KMS-11 (cell line): Measurements from ENCODE around the gene DST.

ENCODE experiments used
- H2AFZ ChIP-seq: fragments of 200-600 bp; sonication (generic); 2 replicates; pipeline ENCODE4 v1.6.1; 2016; ENCODE audit warnings: antibody characterized with exemption, mixed run types, low read depth
- H3K27ac ChIP-seq: fragments of 200-600 bp; sonication (generic); 2 replicates; pipeline ENCODE4 v1.6.1; 2016; ENCODE audit warnings: mild to moderate bottlenecking, mixed run types
- H3K27me3 ChIP-seq: fragments of 200-600 bp; sonication (generic); 2 replicates; pipeline ENCODE4 v1.6.1; 2017; ENCODE audit warnings: mild to moderate bottlenecking, low read depth, mixed run types, moderate library complexity; ENCODE audit not compliant: insufficient read depth
- H3K36me3 ChIP-seq: fragments of 200-600 bp; sonication (generic); 2 replicates; pipeline ENCODE4 v1.6.1; 2017; ENCODE audit warnings: mild to moderate bottlenecking, mixed run types; ENCODE audit not compliant: insufficient read depth
- H3K4me1 ChIP-seq: fragments of 200-600 bp; sonication (generic); 2 replicates; pipeline ENCODE4 v1.6.1; 2016; ENCODE audit warnings: mild to moderate bottlenecking, low read depth, mixed run types; ENCODE audit not compliant: poor library complexity, severe bottlenecking
- H3K4me2 ChIP-seq: fragments of 200-600 bp; sonication (generic); 2 replicates; pipeline ENCODE4 v1.7.0; 2016; ENCODE audit warnings: mild to moderate bottlenecking, mixed run types
- H3K4me3 ChIP-seq: fragments of 200-600 bp; sonication (generic); IDR thresholded peaks from 2 replicates; pipeline ENCODE4 v1.6.1; 2017; ENCODE audit warnings: low read depth, low read length, mixed read lengths; ENCODE audit not compliant: insufficient read depth
- H3K79me2 ChIP-seq: fragments of 200-600 bp; sonication (generic); 2 replicates; pipeline ENCODE4 v1.6.1; 2016; ENCODE audit warnings: low read depth, mixed run types; ENCODE audit not compliant: insufficient read depth
- H3K9ac ChIP-seq: fragments of 200-600 bp; sonication (generic); 2 replicates; pipeline ENCODE4 v1.6.1; 2016; ENCODE audit warnings: mild to moderate bottlenecking, mixed run types
- H4K20me1 ChIP-seq: fragments of 200-600 bp; sonication (generic); 2 replicates; pipeline ENCODE4 v1.6.1; 2016; ENCODE audit warnings: mild to moderate bottlenecking, mixed run types; ENCODE audit not compliant: insufficient read depth
- TF ChIP-seq, protein P1 (sequence below): fragments of 200-600 bp; sonication (generic); conservative IDR thresholded peaks from 2 replicates; pipeline ENCODE4 v1.6.1; 2017; ENCODE audit warnings: low read depth, mild to moderate bottlenecking, antibody characterized with exemption, low read length, moderate library complexity, mixed read lengths

DST gene

DNA sequence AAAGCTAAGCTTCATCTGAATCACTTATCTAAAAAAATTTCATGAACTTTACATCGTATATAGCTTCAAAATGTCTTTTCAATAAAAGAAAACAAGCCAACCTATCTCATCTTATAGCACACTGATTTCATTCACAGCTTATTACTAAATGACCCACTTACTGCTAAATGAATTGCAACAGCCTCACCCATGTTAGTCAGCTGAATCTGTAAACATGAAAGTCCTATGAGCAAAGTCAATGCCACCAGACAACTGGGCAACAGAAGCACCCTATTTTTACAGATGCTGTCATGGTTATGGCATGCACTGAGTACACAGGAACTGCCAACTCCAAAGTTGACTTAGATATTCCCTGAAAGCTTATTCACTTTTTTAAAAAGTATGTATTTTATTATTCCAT lies 41.2 kb upstream of the DST start:
- Histone ChIP-seq H2AFZ (no peak overlapping the region), H3K4me1 (peaks cover 10% of the 10 kb centered on the region), H4K20me1 (peaks cover 19% of the 10 kb centered on the region), H3K9ac (no peak overlapping the region), H3K27ac (no peak overlapping the region), H3K36me3 (no peaks in the 10 kb centered on the region), H3K4me2 (no peak overlapping the region), H3K27me3 (no peaks in the 10 kb centered on the region), H3K79me2 (peaks cover 51% of the 10 kb centered on the region), H3K4me3 (no peak overlapping the region)
- TF ChIP-seq, protein P1, sequence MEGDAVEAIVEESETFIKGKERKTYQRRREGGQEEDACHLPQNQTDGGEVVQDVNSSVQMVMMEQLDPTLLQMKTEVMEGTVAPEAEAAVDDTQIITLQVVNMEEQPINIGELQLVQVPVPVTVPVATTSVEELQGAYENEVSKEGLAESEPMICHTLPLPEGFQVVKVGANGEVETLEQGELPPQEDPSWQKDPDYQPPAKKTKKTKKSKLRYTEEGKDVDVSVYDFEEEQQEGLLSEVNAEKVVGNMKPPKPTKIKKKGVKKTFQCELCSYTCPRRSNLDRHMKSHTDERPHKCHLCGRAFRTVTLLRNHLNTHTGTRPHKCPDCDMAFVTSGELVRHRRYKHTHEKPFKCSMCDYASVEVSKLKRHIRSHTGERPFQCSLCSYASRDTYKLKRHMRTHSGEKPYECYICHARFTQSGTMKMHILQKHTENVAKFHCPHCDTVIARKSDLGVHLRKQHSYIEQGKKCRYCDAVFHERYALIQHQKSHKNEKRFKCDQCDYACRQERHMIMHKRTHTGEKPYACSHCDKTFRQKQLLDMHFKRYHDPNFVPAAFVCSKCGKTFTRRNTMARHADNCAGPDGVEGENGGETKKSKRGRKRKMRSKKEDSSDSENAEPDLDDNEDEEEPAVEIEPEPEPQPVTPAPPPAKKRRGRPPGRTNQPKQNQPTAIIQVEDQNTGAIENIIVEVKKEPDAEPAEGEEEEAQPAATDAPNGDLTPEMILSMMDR, result no peak

DNA sequence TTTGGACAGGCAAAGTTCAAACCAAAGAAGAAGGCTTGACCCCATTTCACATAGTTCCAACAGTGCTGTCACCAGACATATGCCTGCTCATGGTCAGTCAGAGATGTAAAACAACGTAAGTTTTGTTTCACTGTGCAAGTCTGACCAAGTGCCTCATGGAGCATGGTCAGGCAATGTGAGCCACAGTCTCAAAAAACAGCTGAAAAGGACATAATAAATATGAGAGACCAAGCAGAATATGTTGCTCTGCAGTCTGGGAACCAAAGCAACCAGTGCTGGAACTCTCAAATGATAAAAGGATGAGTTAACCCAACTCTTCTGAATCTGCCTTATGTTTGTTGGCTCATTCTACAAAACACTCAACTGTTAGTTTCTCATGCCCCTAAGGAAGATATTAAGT lies 39.9 kb upstream of the DST start:
- H3K4me1 ChIP-seq, result no peaks in the 10 kb centered on the region
- TF ChIP-seq, protein P1, result no peak
- H3K9ac ChIP-seq, result no peak overlapping the region
- no peak overlapping the region for H3K4me3 ChIP-seq
- peaks cover 19% of the 10 kb centered on the region for H4K20me1 ChIP-seq
- H3K4me2 ChIP-seq, result no peak overlapping the region
- no peaks in the 10 kb centered on the region for H3K27me3 ChIP-seq
- H3K36me3 ChIP-seq, result no peaks in the 10 kb centered on the region
- peaks cover 47% of the 10 kb centered on the region for H3K79me2 ChIP-seq
- H3K27ac ChIP-seq, result no peak overlapping the region
- H2AFZ ChIP-seq, result no peak overlapping the region

DNA sequence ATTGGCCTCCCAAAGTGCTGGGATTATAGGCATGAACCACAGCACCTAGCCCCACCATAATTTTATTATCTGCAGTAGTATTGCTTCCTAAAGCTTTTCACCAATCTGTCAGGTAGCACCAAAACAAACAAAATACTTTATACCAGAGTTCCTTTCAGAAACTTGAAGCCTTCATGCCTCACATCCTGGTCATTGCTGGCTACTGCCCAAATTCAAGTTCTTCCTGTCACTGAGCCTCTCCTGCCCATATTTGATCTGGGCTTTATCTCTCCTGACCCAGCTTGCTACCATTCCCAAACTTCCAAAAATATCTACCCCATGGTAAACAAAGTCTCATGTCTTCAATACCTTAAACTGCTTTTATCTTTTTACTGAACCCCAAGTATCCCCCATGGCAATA lies 34.9 kb upstream of the DST start:
- no peak overlapping the region for H3K27ac ChIP-seq
- H3K9ac ChIP-seq, result no peak overlapping the region
- H3K36me3 ChIP-seq, result no peaks in the 10 kb centered on the region
- no peak overlapping the region for H2AFZ ChIP-seq
- TF ChIP-seq, protein P1, result no peak
- H3K4me2 ChIP-seq, result no peak overlapping the region
- H3K79me2 ChIP-seq, result peaks cover 68% of the 10 kb centered on the region
- H3K4me3 ChIP-seq, result no peak overlapping the region
- peaks cover 18% of the 10 kb centered on the region; the same call in 1 of the 2 replicates for H4K20me1 ChIP-seq
- H3K27me3 ChIP-seq, result no peaks in the 10 kb centered on the region
- peaks cover 42% of the 10 kb centered on the region for H3K4me1 ChIP-seq

DNA sequence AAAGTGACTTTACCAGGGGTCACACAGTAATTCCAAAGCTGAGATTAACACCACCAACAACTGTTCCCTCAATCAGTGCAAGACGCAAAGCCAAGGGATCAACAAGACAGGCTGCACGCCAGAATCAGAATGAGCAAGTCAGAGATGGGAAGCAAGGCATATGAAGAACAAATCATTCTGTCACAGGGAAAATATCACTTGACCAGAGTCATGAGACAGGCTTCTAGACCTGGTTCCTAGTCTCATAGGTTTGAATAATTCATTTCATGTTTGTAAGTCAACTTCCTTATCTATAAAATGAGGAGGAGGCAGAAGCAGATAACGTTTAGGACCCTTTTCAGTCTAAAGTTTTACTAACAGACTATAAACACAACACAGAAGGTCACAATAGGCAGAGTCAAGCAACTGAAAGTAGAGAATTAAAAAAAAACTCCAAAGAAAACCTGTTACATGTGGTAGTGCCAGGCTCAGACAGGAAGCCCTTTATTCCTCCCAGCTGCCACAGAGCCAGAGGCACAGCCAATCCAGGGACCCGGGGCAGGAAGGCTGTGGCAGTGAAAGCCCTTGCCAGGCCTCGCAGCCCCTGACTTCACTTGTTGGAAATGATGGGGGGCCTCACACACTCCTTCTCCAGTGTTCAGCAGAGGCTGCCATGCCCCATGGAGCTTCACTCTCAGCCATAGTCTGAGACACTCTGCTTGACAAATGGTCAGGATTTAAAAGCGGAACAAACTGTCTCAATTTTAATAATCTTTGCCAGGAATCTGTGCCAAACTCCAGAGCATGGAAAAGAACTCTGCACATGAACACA lies 29.2 kb upstream of the DST start:
- Histone ChIP-seq H3K27me3 (no peaks in the 10 kb centered on the region), H3K4me3 (no peak overlapping the region), H3K4me2 (no peak overlapping the region), H3K4me1 (peaks cover 94% of the 10 kb centered on the region), H3K79me2 (peaks cover 76% of the 10 kb centered on the region), H3K36me3 (no peaks in the 10 kb centered on the region), H3K27ac (no peak overlapping the region), H4K20me1 (peaks cover 17% of the 10 kb centered on the region; the same call in 1 of the 2 replicates), H3K9ac (no peak overlapping the region), H2AFZ (no peak overlapping the region)
- TF ChIP-seq, protein P1, result no peak
